HG02840 (cell line): Measurements from ENCODE around the gene LRP1B.
"Not testable (repeated sequence)": the region's sequence is repeated elsewhere in the genome, so short reads cannot be mapped to it uniquely, and the experiment has no call there.

ENCODE experiments used
- ATAC-seq: cut with Tn5 transposase; IDR thresholded peaks from one replicate; pipeline ENCODE4 v1.9.1; 2021; ENCODE audit warnings: mild to moderate bottlenecking, moderate library complexity, moderate number of reproducible peaks; ENCODE audit not compliant: unreplicated experiment, low FRiP score

The LRP1B gene

GRCh38 chr2:142112757-142113221 is 18.0 kb downstream of the LRP1B start:
- no peak for ATAC-seq

GRCh38 chr2:142104134-142104758 is 26.6 kb downstream of the LRP1B start:
- ATAC-seq = no peak

GRCh38 chr2:142100970-142101369 is 29.8 kb downstream of the LRP1B start:
- no peak for ATAC-seq

- no peak for ATAC-seq
Observed at GRCh38 chr2:142100139-142100873, 30.5 kb downstream of the LRP1B start.

- no peak for ATAC-seq
Observed at GRCh38 chr2:142097711-142098110, 33.1 kb downstream of the LRP1B start.

GRCh38 chr2:142095647-142096046 is 35.2 kb downstream of the LRP1B start:
- ATAC-seq = no peak

GRCh38 chr2:142094233-142094632 is 36.6 kb downstream of the LRP1B start:
- no peak for ATAC-seq

- no peak for ATAC-seq
Observed at GRCh38 chr2:142088058-142088568, 42.7 kb downstream of the LRP1B start.

GRCh38 chr2:142087585-142087984 is 43.2 kb downstream of the LRP1B start:
- ATAC-seq = not testable (repeated sequence)

- no peak for ATAC-seq
Observed at GRCh38 chr2:142082368-142082767, 48.4 kb downstream of the LRP1B start.

GRCh38 chr2:142076317-142076716 is 54.5 kb downstream of the LRP1B start:
- no peak for ATAC-seq

GRCh38 chr2:142075826-142076225 is 55.0 kb downstream of the LRP1B start:
- no peak for ATAC-seq

GRCh38 chr2:142069251-142069888 is 61.4 kb downstream of the LRP1B start:
- ATAC-seq = no peak

- ATAC-seq = no peak
Observed at GRCh38 chr2:142065700-142066099, 65.1 kb downstream of the LRP1B start.

GRCh38 chr2:142065156-142065555 is 65.7 kb downstream of the LRP1B start:
- ATAC-seq = no peak

- ATAC-seq = no peak
Observed at GRCh38 chr2:142061733-142062132, 69.1 kb downstream of the LRP1B start.

GRCh38 chr2:142058149-142058548 is 72.7 kb downstream of the LRP1B start:
- ATAC-seq = no peak

- ATAC-seq = no peak
Observed at GRCh38 chr2:142056784-142057183, 74.0 kb downstream of the LRP1B start.

- ATAC-seq = no peak
Observed at GRCh38 chr2:142052220-142052863, 78.5 kb downstream of the LRP1B start.

GRCh38 chr2:142048581-142048980 is 82.2 kb downstream of the LRP1B start:
- no peak for ATAC-seq

GRCh38 chr2:142045641-142046040 is 85.2 kb downstream of the LRP1B start:
- ATAC-seq = no peak
